Stimulated activated CD4-positive, alpha-beta T cell treated with anti-CD3 and anti-CD28 coated beads, Interleukin-12 subunit alpha, Interleukin-12 subunit beta, amount 100 ng/mL, for 48 hours (primary cell): ENCODE results near the gene LPAR2.
"Not testable (repeated sequence)": the region's sequence is repeated elsewhere in the genome, so short reads cannot be mapped to it uniquely, and the experiment has no call there.

ENCODE experiments used
- DNase-seq, 3 donors: peaks; one replicate each; pipeline ENCODE4 v3.0.0-alpha.2; 2020; ENCODE audit warnings: low read depth in 2 of 3, low spot score in 1 of 3

Gene LPAR2

GRCh38 chr19:19633711-19634515 is 5.9 kb upstream of the LPAR2 start:
- no peak for DNase-seq

DNA sequence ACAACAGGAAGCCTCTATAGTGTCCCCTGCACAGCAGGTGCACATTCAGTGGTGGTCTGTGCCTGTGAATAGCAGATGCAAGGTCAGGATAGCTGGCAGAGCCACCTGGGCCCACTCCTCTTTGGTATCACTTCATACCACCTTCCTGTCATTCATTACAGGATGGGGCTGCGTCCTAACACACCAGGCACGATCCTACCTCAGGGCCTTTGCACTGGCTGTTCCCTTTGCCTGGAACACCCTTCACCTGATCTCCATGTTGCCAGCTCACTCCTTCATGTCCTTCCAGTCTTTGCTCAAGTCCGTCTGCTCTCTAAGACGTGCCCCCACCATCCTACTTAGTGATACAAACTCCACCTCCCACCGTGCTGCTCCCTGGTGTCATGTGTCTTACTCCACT is 4.6 kb upstream of the LPAR2 start:
- no peak for DNase-seq

GRCh38 chr19:19631346-19631745 is 3.3 kb upstream of the LPAR2 start:
- no peak for DNase-seq

GRCh38 chr19:19630426-19630825 is 2.4 kb upstream of the LPAR2 start:
- no peak for DNase-seq

GRCh38 chr19:19630062-19630414 is 2.0 kb upstream of the LPAR2 start:
- DNase-seq: no peak

DNA sequence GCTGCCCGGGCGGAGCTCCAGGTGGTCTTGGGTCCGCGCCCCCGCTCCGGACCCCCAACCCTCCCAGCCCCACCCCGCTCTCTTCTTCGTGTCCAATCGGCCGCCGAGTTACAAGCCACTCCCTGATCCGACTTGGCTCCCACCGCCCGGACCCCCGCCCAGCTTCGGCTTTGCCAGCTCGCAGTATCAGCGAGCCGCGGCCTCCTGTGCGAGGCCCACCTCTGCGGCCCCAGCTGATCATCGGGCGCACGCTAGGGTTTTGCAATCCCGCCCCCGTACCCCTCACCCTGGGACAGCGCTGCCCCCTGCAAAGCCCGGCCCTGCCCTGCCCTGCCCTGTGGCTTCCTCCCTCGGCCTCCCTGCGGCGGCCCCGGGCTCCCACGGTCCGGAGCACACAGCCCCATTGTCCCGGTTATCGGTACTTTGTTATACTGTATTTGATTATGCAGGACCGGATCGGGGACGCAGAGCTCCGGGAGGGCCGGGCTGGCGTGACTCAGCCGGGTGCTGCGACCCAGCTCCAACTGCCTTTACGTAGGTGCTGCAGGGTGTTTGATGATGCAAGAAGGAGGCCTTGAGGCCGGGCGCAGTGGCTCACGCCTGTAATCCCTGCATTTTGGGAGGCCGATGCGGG is 598 bp upstream of the LPAR2 start:
- peak in 2 of 3 donors; percentile 23 for DNase-seq

GRCh38 chr19:19626516-19627472 is 1.2 kb downstream of the LPAR2 start:
- no peak for DNase-seq

DNA sequence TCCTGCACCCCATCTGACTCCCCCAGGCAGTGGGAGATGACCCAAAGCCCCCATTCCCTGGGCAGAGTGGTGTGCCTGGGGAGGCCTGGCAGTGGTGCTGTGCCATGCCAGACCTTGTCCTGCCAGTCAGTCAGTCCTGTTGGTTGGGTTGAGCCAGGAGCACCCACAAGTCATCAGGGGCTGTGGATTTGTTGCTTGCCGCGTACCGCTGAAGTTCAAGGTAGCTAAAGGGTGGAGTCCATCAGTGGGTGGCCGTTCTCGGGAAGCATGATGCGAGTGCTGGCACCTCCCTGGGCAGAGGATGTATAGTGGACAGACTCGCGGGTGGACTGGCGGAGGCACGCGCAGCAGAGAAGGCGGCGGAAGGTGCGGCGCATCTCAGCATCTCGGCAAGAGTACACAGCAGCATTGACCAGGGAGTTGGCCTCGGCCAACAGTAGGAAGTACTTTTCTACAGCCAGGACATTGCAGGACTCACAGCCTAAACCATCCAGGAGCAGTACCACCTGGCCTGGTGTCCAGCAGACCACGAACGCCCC is 3.9 kb downstream of the LPAR2 start:
- no peak for DNase-seq

- DNase-seq: no peak
These were observed 4.6 kb downstream of the LPAR2 start for GRCh38 chr19:19623383-19623782.

DNA sequence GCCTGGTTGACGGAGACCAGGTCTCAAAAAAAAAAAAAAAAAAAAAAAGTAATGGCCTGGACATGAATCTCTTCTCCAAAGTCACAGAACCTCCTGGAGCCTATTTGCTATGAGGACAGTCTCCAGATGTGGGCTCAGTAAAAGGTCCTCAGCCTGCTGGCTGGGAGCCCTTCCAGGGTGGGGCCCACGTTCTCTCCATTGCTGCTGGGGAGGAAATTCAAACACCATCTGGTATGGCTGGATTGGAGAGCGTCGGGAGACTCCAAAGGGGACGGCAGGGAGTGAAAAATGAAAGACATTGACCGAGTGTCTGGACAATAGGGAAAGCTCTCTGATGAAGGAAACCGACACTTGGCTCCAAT is 8.2 kb downstream of the LPAR2 start:
- no peak for DNase-seq

GRCh38 chr19:19619181-19619848 is 8.7 kb downstream of the LPAR2 start:
- no peak for DNase-seq

DNA sequence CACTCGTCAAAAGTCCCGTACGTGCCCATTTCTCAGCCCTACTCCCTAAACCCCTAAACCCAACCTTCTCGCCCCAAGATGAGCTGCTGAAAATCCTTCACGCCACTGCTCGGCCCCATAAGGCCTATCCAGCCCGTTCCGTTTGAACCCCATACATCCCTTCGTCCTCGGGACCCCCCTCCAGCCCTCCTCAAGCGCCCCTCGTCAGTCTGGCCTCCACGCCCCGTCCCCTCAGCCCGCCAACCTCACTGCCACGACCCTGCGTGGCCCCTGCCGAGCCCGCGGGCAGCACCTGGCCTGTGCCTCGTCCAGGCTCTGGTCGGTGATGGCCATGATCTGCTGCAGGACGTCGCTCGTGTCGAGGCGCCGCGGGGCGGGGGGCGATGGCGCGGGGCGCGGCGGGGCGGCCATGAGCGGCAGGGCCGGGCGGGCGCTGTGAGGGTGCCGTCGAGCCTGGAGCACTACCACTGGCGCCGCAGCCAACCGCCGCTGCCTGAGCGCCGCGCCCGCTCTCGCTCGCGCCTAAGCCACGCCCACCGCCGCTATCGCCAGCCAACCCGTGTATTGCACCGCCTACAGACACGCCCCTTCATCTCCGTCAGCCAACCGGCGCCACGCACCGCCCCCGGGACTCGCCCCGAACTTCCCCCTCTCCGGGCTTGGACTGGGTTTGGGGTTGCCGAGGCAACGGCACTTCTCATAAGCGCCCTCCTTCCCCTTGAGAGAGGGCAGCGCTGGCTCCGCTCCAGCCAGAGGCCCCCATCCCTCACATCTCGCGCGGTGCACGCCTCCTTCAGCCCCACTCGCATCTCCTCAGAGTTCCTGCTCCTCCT is 9.6 kb downstream of the LPAR2 start, which contains the start of gene PBX4:
Gene PBX4, minus strand, starts transcription at position 469 of the 833 bp plus-strand sequence. Its CDS starts 58 bp downstream, at position 411.
- peak; percentile 97 to 98 (median 97) for DNase-seq

DNA sequence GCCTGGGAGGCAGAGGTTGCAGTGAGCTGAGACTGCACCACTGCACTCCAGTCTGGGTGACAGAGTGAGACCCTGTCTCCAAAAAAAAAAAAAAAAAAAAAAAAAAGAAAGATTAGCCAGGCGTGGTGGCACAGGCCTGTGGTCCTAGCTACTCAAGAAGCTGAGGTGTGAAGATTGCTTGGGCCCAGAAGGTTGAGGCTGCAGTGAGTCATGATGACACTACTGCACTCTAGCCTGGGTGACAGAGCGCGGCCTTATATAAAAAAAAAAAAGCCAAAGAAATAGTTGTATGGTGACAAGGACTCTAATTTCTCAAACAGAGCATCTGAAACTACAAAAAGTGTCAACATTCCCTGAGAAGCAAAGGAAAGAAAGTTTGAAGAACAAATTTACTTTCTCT is 12.9 kb downstream of the LPAR2 start:
- no peak for DNase-seq

- no peak for DNase-seq
These were observed 14.5 kb downstream of the LPAR2 start for GRCh38 chr19:19613506-19613905.

GRCh38 chr19:19610376-19611202 is 17.4 kb downstream of the LPAR2 start:
- no peak for DNase-seq

DNA sequence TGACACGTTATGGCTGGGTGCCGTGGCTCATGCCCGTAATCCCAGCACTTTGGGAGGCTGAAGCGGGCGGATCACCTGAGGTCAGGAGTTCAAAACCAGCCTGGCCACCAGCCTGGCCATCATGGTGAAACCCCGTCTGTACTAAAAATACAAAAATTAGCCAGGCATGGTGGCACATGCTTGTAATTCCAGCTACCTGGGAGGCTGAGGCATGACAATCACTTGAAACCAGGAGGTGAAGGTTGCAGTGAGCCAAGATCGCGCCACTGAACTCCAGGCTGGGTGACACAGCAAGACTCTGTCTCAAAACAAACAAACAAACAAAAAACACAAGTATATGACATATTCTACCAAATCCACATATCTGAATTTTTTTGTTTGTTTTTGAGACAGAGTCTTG is 21.3 kb downstream of the LPAR2 start:
- DNase-seq: not testable (repeated sequence)

GRCh38 chr19:19606021-19606420 is 22.0 kb downstream of the LPAR2 start:
- DNase-seq: no peak

GRCh38 chr19:19602713-19603324 is 25.2 kb downstream of the LPAR2 start:
- no peak for DNase-seq
